GM10266 (cell line): ENCODE data around the gene ZNF346.

Experiments
- DNase-seq: peaks from one replicate; pipeline ENCODE4 v3.0.0; 2012; ENCODE audit errors: extremely low spot score
- CTCF ChIP-seq: IDR thresholded peaks from 2 replicates; pipeline ENCODE4 v1.5.1; 2012; ENCODE audit warnings: mild to moderate bottlenecking, low read depth; ENCODE audit not compliant: control insufficient read depth, insufficient read depth; ENCODE audit errors: missing control alignments

ZNF346 gene

GRCh38 chr5:177113566-177114424 is 91.3 kb downstream of the ZNF346 start:
- TF ChIP-seq CTCF: peak; percentile 99
- peak; percentile 92 for DNase-seq

GRCh38 chr5:177116631-177117373 is 94.3 kb downstream of the ZNF346 start:
- DNase-seq: peak; percentile 82
- no peak for TF ChIP-seq CTCF

GRCh38 chr5:177117441-177118045 is 95.0 kb downstream of the ZNF346 start:
- TF ChIP-seq CTCF: no peak

GRCh38 chr5:177122566-177122965 is 100.1 kb downstream of the ZNF346 start:
- no peak for TF ChIP-seq CTCF
- no peak for DNase-seq

More at GRCh38 chr5:177117441-177118045, 95.0 kb downstream of the ZNF346 start:
- DNase-seq: no peak

GRCh38 chr5:177123789-177124485 is 101.4 kb downstream of the ZNF346 start:
- no peak for DNase-seq

GRCh38 chr5:177124486-177124991 is 102.0 kb downstream of the ZNF346 start:
- no peak for DNase-seq
- TF ChIP-seq CTCF: no peak

More at GRCh38 chr5:177123789-177124485, 101.4 kb downstream of the ZNF346 start:
- no peak for TF ChIP-seq CTCF
